GM12865 (cell line): ENCODE measurements around the gene PNPLA2.
A peak's percentile ranks its signal among the peaks of the same experiment; 100 is the strongest.

ENCODE experiments used
- DNase-seq: peaks from one replicate; pipeline ENCODE4 v3.0.0; 2010; ENCODE audit warnings: low read depth
- H3K4me3 ChIP-seq: 2 replicates; pipeline ENCODE4 v1.5.1; 2011; ENCODE audit warnings: mild to moderate bottlenecking, low read depth, low read length, control low read depth
- CTCF ChIP-seq: IDR thresholded peaks from 2 replicates; pipeline ENCODE4 v1.5.1; 2011; ENCODE audit warnings: low read length, control low read depth, low read depth, inconsistent platforms; ENCODE audit not compliant: insufficient read depth; ENCODE audit errors: missing control alignments

The PNPLA2 gene

DNA sequence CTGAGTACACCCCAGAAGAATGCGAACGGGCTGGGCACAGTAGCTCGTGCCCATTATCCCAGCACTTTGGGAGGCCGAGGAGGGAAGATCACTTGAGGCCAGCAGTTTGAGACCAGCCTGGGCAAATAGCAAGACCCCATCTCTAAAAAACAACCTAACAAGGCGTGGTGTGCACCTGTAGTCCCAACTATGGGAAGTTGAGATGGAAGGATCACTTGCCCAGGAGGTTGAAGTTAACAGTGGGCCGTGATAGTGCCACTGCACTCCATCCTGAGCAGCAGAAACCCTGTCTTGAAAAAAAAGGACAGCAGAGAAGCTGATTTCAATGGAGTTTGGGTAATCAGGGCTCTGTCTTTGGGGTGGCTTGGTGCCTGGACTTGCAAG lies 5.7 kb upstream of the PNPLA2 start:
- no peak for DNase-seq
- TF ChIP-seq CTCF, result no peak
- no peak overlapping the region for H3K4me3 ChIP-seq

DNA sequence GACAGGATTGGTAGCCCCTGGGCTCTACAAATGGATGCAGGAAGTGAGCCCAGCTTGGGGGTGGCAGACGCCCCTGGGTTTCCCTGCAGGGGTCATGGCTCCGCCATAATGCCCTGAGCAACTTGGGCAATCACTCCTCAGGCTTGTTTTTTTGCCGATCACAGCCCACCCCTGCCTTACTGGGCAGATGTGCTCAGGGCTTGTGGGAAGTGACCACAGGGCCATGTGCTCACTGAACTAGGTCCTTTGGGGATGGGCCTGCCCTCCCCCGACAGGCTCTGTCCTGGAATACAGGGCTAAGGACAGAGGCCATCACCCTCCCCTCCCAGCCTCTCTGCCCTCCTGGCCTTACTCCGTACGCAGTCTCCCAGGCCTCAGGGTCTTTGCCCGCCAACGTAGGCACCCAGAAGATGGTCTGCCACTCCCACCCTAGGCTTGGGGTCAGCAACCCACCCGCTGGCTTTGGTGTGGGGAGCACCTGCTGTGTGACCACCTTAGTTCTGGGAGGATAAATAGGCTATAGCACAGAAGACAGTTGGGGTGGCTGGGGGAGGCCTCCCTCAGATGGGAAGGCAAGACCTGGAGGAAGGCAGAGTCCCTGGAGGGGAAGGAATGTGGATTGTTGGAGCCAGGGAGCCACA lies 5.1 kb upstream of the PNPLA2 start:
- H3K4me3 ChIP-seq, result no peak overlapping the region
- no peak for TF ChIP-seq CTCF
- DNase-seq, result no peak

DNA sequence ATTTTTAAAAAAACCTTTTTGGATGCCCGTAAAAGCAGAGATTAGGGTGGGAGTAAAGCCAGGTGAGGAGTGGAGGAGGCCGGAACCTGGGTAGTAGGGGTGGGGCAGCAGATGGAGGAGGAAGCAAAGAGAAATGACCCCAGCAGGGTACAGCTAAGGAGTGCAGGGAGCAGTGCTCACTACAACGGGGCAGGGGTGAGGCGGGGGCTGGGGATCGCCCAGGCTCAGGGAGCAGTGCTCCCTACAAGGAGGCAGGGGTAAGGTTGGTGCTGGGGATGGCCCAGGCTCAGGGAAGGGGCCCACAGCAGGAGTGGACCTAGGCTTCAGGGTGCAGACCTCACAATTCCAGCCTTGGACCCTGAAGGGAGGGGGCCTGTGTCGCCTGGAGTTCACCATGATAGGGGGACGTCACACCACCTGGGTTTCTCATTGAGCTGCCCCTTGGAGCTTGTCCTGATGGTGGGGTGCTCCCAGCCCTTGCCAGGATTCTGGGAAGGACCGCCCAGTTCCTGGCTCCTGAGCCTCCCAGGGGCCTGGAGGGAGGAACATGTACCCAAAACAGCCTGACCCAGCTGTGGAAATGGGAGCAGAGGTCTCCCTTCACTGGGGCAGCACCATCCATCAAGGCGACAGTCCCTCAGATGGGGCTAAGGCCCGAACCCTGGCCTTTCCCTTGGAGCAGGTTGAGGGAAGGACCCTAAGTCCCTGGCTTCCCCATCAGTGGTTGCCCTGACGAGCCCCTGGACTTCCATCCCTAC lies 2.9 kb upstream of the PNPLA2 start:
- no peak for TF ChIP-seq CTCF
- no peak overlapping the region for H3K4me3 ChIP-seq
- DNase-seq, result no peak

DNA sequence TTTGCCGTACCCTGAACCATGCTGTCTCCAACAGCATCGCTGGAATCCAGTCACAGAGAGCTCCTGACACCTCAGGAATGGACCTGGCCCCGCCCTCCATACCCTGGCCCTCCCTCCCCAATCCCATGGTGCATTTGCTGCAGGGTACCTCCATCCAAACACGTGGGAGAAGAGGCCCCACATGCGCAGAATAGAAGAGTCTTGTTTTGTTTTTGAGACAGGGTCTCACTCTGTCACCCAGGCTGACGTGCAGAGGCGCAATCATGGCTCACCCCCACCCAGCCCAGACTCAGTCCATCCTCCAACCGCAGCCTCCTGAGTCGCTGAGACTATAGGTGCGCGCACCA lies 2.3 kb upstream of the PNPLA2 start:
- DNase-seq, result no peak
- TF ChIP-seq CTCF, result no peak
- H3K4me3 ChIP-seq, result no peak overlapping the region

GRCh38 chr11:819129-819931 lies 616 bp downstream of the PNPLA2 start:
- peak overlapping the region; percentile 65 for H3K4me3 ChIP-seq
- DNase-seq, result peak; percentile 94
- no peak for TF ChIP-seq CTCF

DNA sequence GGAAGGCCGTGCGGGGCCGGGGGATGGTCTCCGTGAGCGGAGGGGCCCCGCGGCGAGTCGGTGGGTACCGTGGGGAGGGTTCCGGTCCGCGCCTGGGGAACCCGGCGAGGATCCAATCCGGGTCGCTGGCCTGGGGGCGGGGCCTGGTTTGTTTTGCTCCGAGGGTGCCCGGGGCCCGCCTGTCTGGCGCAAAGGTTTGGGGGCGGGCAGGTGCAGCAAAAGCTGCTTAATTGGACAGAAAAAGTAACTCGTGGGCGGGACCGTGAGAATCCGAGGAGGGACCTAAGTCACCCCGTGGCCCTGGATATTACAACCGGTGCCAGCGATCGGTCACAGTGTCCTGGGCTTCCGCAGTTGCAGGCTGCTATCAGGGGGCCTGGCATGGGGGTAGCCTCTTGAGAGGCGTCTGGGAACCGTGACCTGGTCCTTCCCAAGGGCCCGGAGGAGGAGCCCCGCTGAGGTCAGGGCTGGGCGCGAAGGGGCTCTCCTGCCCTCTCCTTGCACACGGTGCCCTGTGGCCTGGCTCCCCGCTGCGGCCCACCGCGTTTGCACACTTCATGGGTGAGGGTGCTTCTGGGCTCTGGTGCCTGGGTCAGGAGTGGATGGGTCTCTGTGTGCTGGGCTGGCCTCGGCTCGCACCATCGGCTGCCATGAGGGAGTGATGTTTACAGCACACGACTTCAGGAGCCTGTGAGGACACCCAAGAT lies 1.4 kb downstream of the PNPLA2 start:
- no peak for TF ChIP-seq CTCF
- DNase-seq, result peak; percentile 96
- peak overlapping the region; percentile 65 for H3K4me3 ChIP-seq
